Ishikawa (cell line): Measurements from ENCODE around the gene NPLOC4.

Source experiments
- CEBPB ChIP-seq: IDR thresholded peaks from 2 replicates; pipeline ENCODE4 v1.6.1; 2012
- EGR1 ChIP-seq: IDR thresholded peaks from 2 replicates; pipeline ENCODE4 v1.6.1; 2012
- EP300 ChIP-seq: IDR thresholded peaks from 2 replicates; pipeline ENCODE4 v1.6.1; 2012; ENCODE audit warnings: borderline replicate concordance
- FOXM1 ChIP-seq: IDR thresholded peaks from 2 replicates; pipeline ENCODE4 v1.6.1; 2012; ENCODE audit warnings: low read depth, borderline replicate concordance
- MAX ChIP-seq: IDR thresholded peaks from 2 replicates; pipeline ENCODE4 v1.6.1; 2012
- REST ChIP-seq: IDR thresholded peaks from 2 replicates; pipeline ENCODE4 v1.6.1; 2012; ENCODE audit warnings: low read depth, mild to moderate bottlenecking
- TCF12 ChIP-seq: IDR thresholded peaks from 2 replicates; pipeline ENCODE4 v1.6.1; 2012; ENCODE audit warnings: low read depth
- YY1 ChIP-seq: IDR thresholded peaks from 2 replicates; pipeline ENCODE4 v1.6.1; 2012; ENCODE audit warnings: low read depth
- ZBTB7A ChIP-seq: IDR thresholded peaks from 2 replicates; pipeline ENCODE4 v1.6.1; 2012; ENCODE audit warnings: low read depth

GRCh38 chr17:81646869-81647600 lies 10.1 kb upstream of the NPLOC4 start:
- TF ChIP-seq EGR1 (no peak), REST (no peak), CEBPB (no peak), YY1 (no peak), EP300 (no peak), MAX (no peak), FOXM1 (no peak), TCF12 (no peak), ZBTB7A (no peak)
